DOHH2 (cell line): Measurements from ENCODE around the gene UBR7.

Experiments used
- H3F3A ChIP-seq: fragments of 200-600 bp; sonication (generic), shearing (Covaris generic); 2 replicates; pipeline ENCODE4 v1.6.0; 2016; ENCODE audit warnings: antibody characterized with exemption, mild to moderate bottlenecking; ENCODE audit not compliant: control insufficient read depth, insufficient read depth
- H3K27ac ChIP-seq: fragments of 200-600 bp; sonication (generic); 2 replicates; pipeline ENCODE4 v1.5.1; 2014; ENCODE audit warnings: low read depth, mild to moderate bottlenecking, low read length, moderate library complexity
- H3K27me3 ChIP-seq: fragments of 200-600 bp; sonication (generic); 2 replicates; pipeline ENCODE4 v1.6.1; 2014; ENCODE audit warnings: mild to moderate bottlenecking, low read length, mixed read lengths; ENCODE audit not compliant: control insufficient read depth
- H3K36me3 ChIP-seq: fragments of 200-600 bp; sonication (generic); 2 replicates; pipeline ENCODE4 v1.6.1; 2014; ENCODE audit warnings: mild to moderate bottlenecking, low read length, moderate library complexity, mixed read lengths; ENCODE audit not compliant: control insufficient read depth
- H3K4me1 ChIP-seq: fragments of 200-600 bp; sonication (generic); 2 replicates; pipeline ENCODE4 v1.6.1; 2014; ENCODE audit warnings: mild to moderate bottlenecking, low read length, mixed read lengths; ENCODE audit not compliant: control insufficient read depth
- H3K4me2 ChIP-seq: fragments of 200-600 bp; sonication (generic); 2 replicates; pipeline ENCODE4 v1.6.0; 2014; ENCODE audit warnings: mild to moderate bottlenecking, low read length, moderate library complexity
- H3K4me3 ChIP-seq: fragments of 200-600 bp; sonication (generic); 2 replicates; pipeline ENCODE4 v1.5.1; 2014; ENCODE audit warnings: mild to moderate bottlenecking, low read length, mixed read lengths
- H3K79me2 ChIP-seq: fragments of 200-600 bp; sonication (generic); 2 replicates; pipeline ENCODE4 v1.6.1; 2014; ENCODE audit warnings: mild to moderate bottlenecking, low read length, mixed read lengths; ENCODE audit not compliant: control insufficient read depth
- H3K9me2 ChIP-seq: fragments of 200-600 bp; sonication (generic); replicated peaks from 2 replicates; pipeline ENCODE4 v1.6.1; 2014; ENCODE audit warnings: mild to moderate bottlenecking, low read length, mixed read lengths; ENCODE audit not compliant: control insufficient read depth
- H3K9me3 ChIP-seq: fragments of 200-600 bp; sonication (generic); 2 replicates; pipeline ENCODE4 v1.6.1; 2014; ENCODE audit warnings: antibody characterized with exemption, low read length, mixed read lengths; ENCODE audit not compliant: control insufficient read depth, insufficient read depth
- H4K20me1 ChIP-seq: fragments of 200-600 bp; sonication (generic); 2 replicates; pipeline ENCODE4 v1.6.0; 2014; ENCODE audit warnings: low read depth, mild to moderate bottlenecking, antibody characterized with exemption, low read length, moderate library complexity; ENCODE audit not compliant: control insufficient read depth, insufficient read depth
- CTCF ChIP-seq: fragments of 200-600 bp; sonication (generic); IDR thresholded peaks from one replicate; pipeline ENCODE4 v1.5.1; 2014; ENCODE audit warnings: antibody characterized with exemption, mild to moderate bottlenecking, low read depth, low read length; ENCODE audit not compliant: poor library complexity, severe bottlenecking
- EZH2phosphoT487 ChIP-seq: fragments of 200-600 bp; sonication (generic); IDR thresholded peaks from 2 replicates; pipeline ENCODE4 v1.6.1; 2017; ENCODE audit warnings: borderline replicate concordance, mild to moderate bottlenecking, antibody characterized with exemption, low read length, moderate library complexity, mixed read lengths

Gene UBR7

DNA sequence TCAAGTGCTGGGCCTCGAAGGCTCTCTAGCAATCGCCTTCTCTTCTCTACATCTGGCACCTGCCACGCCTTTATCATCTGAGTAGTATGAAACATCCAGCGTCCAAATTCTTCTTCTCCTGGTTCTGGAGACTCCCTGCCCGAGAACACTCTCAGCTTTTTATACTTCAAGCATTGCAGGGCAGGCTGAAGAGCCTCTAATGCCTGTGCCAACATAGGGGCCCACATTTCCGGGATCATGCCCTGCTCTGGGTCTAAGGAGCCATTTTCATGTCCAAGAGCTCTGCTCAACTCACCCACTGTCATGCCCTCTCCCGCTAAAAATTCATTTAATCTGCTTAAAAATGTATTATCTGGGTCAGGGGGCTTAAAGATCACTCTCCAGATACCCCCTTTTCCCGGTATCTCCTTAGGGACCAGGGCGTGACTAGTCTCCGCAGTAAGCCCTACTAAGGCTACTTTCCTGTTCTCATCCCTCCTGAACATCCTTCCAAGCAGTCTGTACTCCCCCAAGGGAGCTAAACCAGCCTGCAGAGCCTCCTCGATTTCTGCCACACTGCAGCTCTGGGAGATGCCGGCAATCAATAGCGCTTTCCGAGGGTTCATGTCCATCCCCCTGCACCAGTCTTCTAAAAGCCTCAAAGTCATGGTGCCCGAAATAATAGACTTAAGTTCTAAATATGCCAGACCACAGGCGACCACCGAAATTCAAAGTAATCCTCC is 23.3 kb upstream of the UBR7 start:
- peaks cover 11% of the 10 kb centered on the region for H4K20me1 ChIP-seq
- H3K4me1 ChIP-seq: peaks cover 51% of the 10 kb centered on the region
- H3F3A ChIP-seq: peaks cover 24% of the 10 kb centered on the region
- H3K4me3 ChIP-seq: peak overlapping the region; percentile 100
- no peak for TF ChIP-seq EZH2phosphoT487
- no peak for TF ChIP-seq CTCF
- H3K9me3 ChIP-seq: no peaks in the 10 kb centered on the region
- peak overlapping the region; percentile 81 for H3K27ac ChIP-seq
- H3K36me3 ChIP-seq: peaks cover 49% of the 10 kb centered on the region
- peaks cover 57% of the 10 kb centered on the region for H3K79me2 ChIP-seq
- no peaks in the 10 kb centered on the region for H3K27me3 ChIP-seq
- no peaks in the 10 kb centered on the region for H3K9me2 ChIP-seq
- peak overlapping the region; percentile 94 for H3K4me2 ChIP-seq

DNA sequence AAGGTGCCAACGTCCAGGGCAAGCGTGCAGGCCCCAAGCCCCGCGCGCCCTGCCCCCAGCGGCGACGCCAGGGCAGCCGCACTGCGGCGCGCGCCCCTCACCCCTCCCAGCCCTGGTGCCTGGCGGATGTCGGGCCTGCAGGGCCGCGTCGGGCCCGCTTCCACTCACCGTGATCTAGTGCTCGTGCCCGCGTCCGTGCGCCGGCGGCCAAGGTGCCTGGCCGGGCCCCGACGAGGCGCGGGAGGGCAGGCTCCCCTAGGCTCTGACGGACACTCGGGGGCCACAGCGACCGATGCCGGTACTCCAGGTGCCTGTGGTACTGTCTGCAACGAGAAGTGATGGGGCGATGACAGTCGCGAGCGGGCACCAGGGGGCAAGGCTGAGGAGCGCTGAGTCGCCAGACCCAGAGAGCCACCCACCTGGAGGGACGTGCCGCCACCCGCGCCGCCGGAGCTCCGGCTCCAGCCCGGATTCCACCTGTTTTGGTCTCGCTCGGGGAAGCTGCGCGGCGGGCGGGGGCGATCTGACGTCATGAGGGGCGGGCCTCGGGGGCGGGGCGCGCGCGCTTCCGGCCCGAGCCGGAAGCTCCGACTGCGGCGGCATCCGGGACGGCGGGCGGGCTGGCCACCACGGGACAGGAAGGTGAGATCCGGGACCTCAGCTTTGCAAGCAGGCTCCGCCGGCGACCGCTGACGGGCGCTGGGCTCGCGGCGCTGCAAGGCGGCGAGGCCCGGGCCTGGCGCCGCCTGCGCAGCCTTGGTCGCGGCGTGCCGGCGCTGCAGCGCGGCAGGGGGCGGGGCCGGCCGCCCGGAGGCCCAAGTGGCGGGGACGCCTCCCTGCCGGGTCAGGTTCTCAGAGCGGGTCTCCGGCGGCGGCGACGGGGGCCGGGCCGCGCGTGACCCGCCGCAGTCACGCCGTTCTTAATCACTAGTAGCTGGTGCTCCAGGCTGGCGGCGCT is 22.4 kb upstream of the UBR7 start, which contains the start of the genes LYSET and MOAP1:
Gene LYSET (plus strand): TSS at position 927 of the 958 bp plus-strand sequence. CDS start 89 bp downstream, outside the sequence.
Gene MOAP1 (minus strand): TSS at position 507 of the 958 bp plus-strand sequence. CDS start 655 bp downstream, outside the sequence.
- peaks cover 11% of the 10 kb centered on the region for H4K20me1 ChIP-seq
- H3K4me1 ChIP-seq: peaks cover 50% of the 10 kb centered on the region
- H3K27ac ChIP-seq: peak within 1 kb of the TSS; percentile 81
- TF ChIP-seq EZH2phosphoT487 (no peak), CTCF (peak; percentile 52)
- H3K4me3 ChIP-seq: peak within 1 kb of the TSS; percentile 100
- no peaks in the 10 kb centered on the region for H3K9me3 ChIP-seq
- no peaks in the 10 kb centered on the region for H3K9me2 ChIP-seq
- peak within 1 kb of the TSS; percentile 96 for H3K4me2 ChIP-seq
- H3K27me3 ChIP-seq: no peaks in the 10 kb centered on the region
- H3K79me2 ChIP-seq: peaks cover 58% of the 10 kb centered on the region
- peaks cover 55% of the 10 kb centered on the region for H3K36me3 ChIP-seq
- H3F3A ChIP-seq: peaks cover 23% of the 10 kb centered on the region

- Histone ChIP-seq H3K27ac (peak overlapping the region; percentile 81), H3K36me3 (peaks cover 55% of the 10 kb centered on the region), H3K79me2 (peaks cover 58% of the 10 kb centered on the region), H3K9me2 (no peaks in the 10 kb centered on the region), H3K9me3 (no peaks in the 10 kb centered on the region), H4K20me1 (peaks cover 11% of the 10 kb centered on the region), H3K27me3 (no peaks in the 10 kb centered on the region), H3F3A (peaks cover 17% of the 10 kb centered on the region), H3K4me2 (peak overlapping the region; percentile 96), H3K4me1 (peaks cover 43% of the 10 kb centered on the region), H3K4me3 (peak overlapping the region; percentile 100)
- TF ChIP-seq CTCF: no peak
- TF ChIP-seq EZH2phosphoT487: no peak
These were observed 21.7 kb upstream of the UBR7 start for GRCh38 chr14:93185349-93185720.
